Suprapubic skin (tissue), 4 donors: Measurements from ENCODE around the gene HPSE2.

Experiments
- EP300 ChIP-seq: sonication (generic); formaldehyde crosslinking; IDR thresholded peaks from one replicate; pipeline ENCODE4 v1.6.1; 2017; ENCODE audit warnings: antibody characterized with exemption
- POLR2A ChIP-seq, 2 donors: fragments of 450-650 bp; IDR thresholded peaks; one replicate each; pipeline ENCODE4 v1.6.1; 2017; ENCODE audit warnings: antibody characterized with exemption in 2 of 2, mild to moderate bottlenecking in 2 of 2, moderate library complexity in 2 of 2
- POLR2AphosphoS5 ChIP-seq, 3 donors: sonication (generic); formaldehyde crosslinking; IDR thresholded peaks; one replicate each; pipeline ENCODE4 v1.6.1; 2017; ENCODE audit warnings: antibody characterized with exemption in 3 of 3
- TF ChIP-seq, protein P1 (sequence below), 2 donors: fragments of 200-600 bp in 1 of 2; fragments of 450-650 bp in 1 of 2; sonication (generic) in 1 of 2; IDR thresholded peaks; one replicate each; pipeline ENCODE4 v1.5.1; 2016 to 2019; ENCODE audit warnings: antibody characterized with exemption in 2 of 2, mild to moderate bottlenecking in 1 of 2, moderate library complexity in 1 of 2

GRCh38 chr10:98587156-98587837, 648.4 kb downstream of the HPSE2 start:
- TF ChIP-seq EP300 = no peak
- TF ChIP-seq POLR2A (IDR thresholded peaks at IDR 0.05) = no peak
- TF ChIP-seq, protein P1, sequence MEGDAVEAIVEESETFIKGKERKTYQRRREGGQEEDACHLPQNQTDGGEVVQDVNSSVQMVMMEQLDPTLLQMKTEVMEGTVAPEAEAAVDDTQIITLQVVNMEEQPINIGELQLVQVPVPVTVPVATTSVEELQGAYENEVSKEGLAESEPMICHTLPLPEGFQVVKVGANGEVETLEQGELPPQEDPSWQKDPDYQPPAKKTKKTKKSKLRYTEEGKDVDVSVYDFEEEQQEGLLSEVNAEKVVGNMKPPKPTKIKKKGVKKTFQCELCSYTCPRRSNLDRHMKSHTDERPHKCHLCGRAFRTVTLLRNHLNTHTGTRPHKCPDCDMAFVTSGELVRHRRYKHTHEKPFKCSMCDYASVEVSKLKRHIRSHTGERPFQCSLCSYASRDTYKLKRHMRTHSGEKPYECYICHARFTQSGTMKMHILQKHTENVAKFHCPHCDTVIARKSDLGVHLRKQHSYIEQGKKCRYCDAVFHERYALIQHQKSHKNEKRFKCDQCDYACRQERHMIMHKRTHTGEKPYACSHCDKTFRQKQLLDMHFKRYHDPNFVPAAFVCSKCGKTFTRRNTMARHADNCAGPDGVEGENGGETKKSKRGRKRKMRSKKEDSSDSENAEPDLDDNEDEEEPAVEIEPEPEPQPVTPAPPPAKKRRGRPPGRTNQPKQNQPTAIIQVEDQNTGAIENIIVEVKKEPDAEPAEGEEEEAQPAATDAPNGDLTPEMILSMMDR (IDR thresholded peaks at IDR 0.05) = no peak
- TF ChIP-seq POLR2AphosphoS5 (IDR thresholded peaks at IDR 0.05) = no peak
